Upper lobe of left lung (tissue), 6 donors: ENCODE measurements around the gene WEE1. TPM values are rescaled to one million over a fixed set of nuclear protein-coding genes. Genes with fewer than 3 reads are reported as not detected.

ENCODE experiments used
- ATAC-seq, 2 donors: fragments of 200-7000 bp; cut with Tn5 transposase; one replicate each; pipeline ENCODE4 v1.9.1; 2022; ENCODE audit warnings: mild to moderate bottlenecking in 2 of 2, moderate library complexity in 2 of 2; ENCODE audit not compliant: low FRiP score in 2 of 2
- DNase-seq, 2 donors: peaks; one replicate each; pipeline ENCODE4 v3.0.0-alpha.2; 2019 to 2020
- H3K27ac ChIP-seq, 4 donors: fragments of 200-600 bp; sonication (generic); one replicate each; pipeline ENCODE4 v1.5.1; 2016 to 2019
- H3K27me3 ChIP-seq, 4 donors: fragments of 200-600 bp; sonication (generic); one replicate each; pipeline ENCODE4 v1.5.1; 2017 to 2019
- H3K36me3 ChIP-seq, 4 donors: fragments of 200-600 bp; sonication (generic); one replicate each; pipeline ENCODE4 v1.5.1; 2016 to 2019
- H3K4me1 ChIP-seq, 4 donors: fragments of 200-600 bp; sonication (generic); one replicate each; pipeline ENCODE4 v1.5.1; 2018 to 2019
- H3K4me3 ChIP-seq, 4 donors: fragments of 200-600 bp; sonication (generic); one replicate each; pipeline ENCODE4 v1.5.1; 2017 to 2019; ENCODE audit warnings: mild to moderate bottlenecking in 2 of 4, moderate library complexity in 1 of 4
- H3K9me3 ChIP-seq, 4 donors: fragments of 200-600 bp; sonication (generic); one replicate each; pipeline ENCODE4 v1.5.1; 2018 to 2019
- EP300 ChIP-seq, 4 donors: sonication (generic); formaldehyde crosslinking; IDR thresholded peaks; one replicate each; pipeline ENCODE4 v1.5.1; 2017; ENCODE audit warnings: antibody characterized with exemption in 4 of 4, control low read depth in 2 of 4
- POLR2A ChIP-seq, 4 donors: fragments of 450-650 bp; IDR thresholded peaks; one replicate each; pipeline ENCODE4 v1.5.1; 2016 to 2017; ENCODE audit warnings: antibody characterized with exemption in 4 of 4, mild to moderate bottlenecking in 2 of 4
- POLR2AphosphoS5 ChIP-seq, 2 donors: sonication (generic); formaldehyde crosslinking; IDR thresholded peaks; one replicate each; pipeline ENCODE4 v1.5.1; 2017; ENCODE audit warnings: antibody characterized with exemption in 2 of 2
- WGBS, 2 donors: methylation state at CpG; one replicate each; pipeline ENCODE4 v1.1.5; 2017 to 2018; 5-methylcytosine and 5-hydroxymethylcytosine counted together
- total RNA-seq, 6 donors: library from RNA; depleted of rRNA in 4 of 6; stranded (reverse); fragments of >200 nt in 4 of 6; gene quantifications; one replicate each; pipeline versions ENCODE4 v1.1.0 to v1.2.1, GENCODE V29; 2016 to 2021
- TF ChIP-seq, protein P1 (sequence below), 6 experiments: fragments of 450-650 bp in 4 of 6; fragments of 200-600 bp in 2 of 6; sonication (generic) in 2 of 6; IDR thresholded peaks; one replicate each; pipeline ENCODE4 v1.5.1; 2016 to 2019; ENCODE audit warnings: antibody characterized with exemption in 6 of 6
- donor health status: DM: no; HTN: no; CAD: no; lungs with moderate emphysema.
- donor health status: DM: no; HTN: yes; CAD: no; lungs with severe emphysema.

Gene WEE1
- total RNA-seq, 6 donors from 2014 or later = 9.2 to 47.1 (median 13.4) TPM

DNA sequence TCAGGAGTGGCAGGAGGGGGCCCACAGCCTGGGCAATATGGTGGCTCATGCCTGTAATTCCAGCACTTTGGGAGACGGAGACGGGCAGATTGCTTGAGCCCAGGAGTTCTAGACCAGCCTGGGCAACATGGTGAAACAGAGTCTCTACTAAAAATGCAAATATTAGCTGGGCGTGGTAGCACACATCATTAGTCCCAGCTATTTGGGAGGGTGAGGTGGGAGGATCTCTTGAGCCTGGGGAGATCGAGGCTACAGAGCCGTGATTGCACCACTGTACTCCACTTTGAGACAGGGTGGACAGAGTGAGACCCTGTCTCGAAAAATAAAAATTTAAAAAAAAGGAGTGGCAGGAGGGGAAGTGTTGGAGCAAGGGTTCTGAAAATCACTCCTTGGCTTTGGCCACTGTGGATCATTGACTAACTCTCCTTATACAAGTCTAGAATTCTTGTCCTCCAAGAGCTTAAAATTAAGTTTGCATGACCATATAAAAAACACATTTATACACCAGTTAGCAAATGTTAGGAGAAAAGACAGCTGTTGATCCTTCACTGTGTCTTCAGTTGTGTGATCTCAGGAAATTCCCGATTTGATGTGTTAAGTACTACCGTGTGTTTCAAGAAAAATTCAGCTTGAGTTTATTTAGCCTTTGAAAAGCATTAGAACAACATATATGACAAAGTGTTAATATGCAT is 2.3 kb upstream of the WEE1 start:
- H3K4me1 ChIP-seq = peaks cover 21 to 51% (median 34%) of the 10 kb centered on the region in 4 donors
- TF ChIP-seq EP300 (IDR thresholded peaks at IDR 0.05) = no peak
- TF ChIP-seq, protein P1, sequence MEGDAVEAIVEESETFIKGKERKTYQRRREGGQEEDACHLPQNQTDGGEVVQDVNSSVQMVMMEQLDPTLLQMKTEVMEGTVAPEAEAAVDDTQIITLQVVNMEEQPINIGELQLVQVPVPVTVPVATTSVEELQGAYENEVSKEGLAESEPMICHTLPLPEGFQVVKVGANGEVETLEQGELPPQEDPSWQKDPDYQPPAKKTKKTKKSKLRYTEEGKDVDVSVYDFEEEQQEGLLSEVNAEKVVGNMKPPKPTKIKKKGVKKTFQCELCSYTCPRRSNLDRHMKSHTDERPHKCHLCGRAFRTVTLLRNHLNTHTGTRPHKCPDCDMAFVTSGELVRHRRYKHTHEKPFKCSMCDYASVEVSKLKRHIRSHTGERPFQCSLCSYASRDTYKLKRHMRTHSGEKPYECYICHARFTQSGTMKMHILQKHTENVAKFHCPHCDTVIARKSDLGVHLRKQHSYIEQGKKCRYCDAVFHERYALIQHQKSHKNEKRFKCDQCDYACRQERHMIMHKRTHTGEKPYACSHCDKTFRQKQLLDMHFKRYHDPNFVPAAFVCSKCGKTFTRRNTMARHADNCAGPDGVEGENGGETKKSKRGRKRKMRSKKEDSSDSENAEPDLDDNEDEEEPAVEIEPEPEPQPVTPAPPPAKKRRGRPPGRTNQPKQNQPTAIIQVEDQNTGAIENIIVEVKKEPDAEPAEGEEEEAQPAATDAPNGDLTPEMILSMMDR (IDR thresholded peaks at IDR 0.05) = no peak
- TF ChIP-seq POLR2AphosphoS5 (IDR thresholded peaks at IDR 0.05) = no peak
- TF ChIP-seq POLR2A (IDR thresholded peaks at IDR 0.05) = no peak
- no peaks in the 10 kb centered on the region for H3K9me3 ChIP-seq
- no peaks in the 10 kb centered on the region for H3K27me3 ChIP-seq
- DNase-seq (no peak), ATAC-seq (no peak)
- H3K27ac ChIP-seq = peak overlapping the region in 1 of 4 donors; percentile 94
- H3K4me3 ChIP-seq = no peak overlapping the region
- WGBS, 2 donors = 81 to 87% methylated on average over 8 of the region's 8 CpGs
- no peaks in the 10 kb centered on the region for H3K36me3 ChIP-seq

DNA sequence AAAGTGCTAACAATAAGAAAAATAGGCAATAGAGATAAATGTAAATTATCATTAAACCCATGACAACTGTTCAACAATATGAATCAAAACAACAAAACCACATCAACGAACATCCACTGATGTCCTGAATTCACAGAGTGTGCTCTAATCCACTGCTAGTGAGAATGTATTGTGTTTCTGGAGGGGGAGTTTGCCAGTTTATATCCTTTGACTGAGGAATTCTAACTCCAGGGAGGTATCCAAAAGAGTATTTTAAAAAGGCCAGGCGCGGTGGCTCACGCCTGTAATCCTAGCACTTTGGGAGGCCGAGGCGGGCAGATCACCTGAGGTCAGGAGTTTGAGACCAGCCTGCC is 1.7 kb upstream of the WEE1 start:
- ATAC-seq (no peak), DNase-seq (no peak)
- 95 to 98% methylated on average over 6 of the region's 6 CpGs for WGBS, 2 donors
- H3K27me3 ChIP-seq = no peaks in the 10 kb centered on the region
- peak overlapping the region in 3 of 4 donors; percentile 92 to 96 (median 94) for H3K27ac ChIP-seq
- no peaks in the 10 kb centered on the region for H3K9me3 ChIP-seq
- H3K4me3 ChIP-seq = no peak overlapping the region
- TF ChIP-seq POLR2AphosphoS5 (IDR thresholded peaks at IDR 0.05) = no peak
- TF ChIP-seq, protein P1 (IDR thresholded peaks at IDR 0.05) = no peak
- TF ChIP-seq EP300 (IDR thresholded peaks at IDR 0.05) = no peak
- TF ChIP-seq POLR2A (IDR thresholded peaks at IDR 0.05) = no peak
- no peaks in the 10 kb centered on the region for H3K36me3 ChIP-seq
- peaks cover 18 to 49% (median 32%) of the 10 kb centered on the region in 4 donors for H3K4me1 ChIP-seq

DNA sequence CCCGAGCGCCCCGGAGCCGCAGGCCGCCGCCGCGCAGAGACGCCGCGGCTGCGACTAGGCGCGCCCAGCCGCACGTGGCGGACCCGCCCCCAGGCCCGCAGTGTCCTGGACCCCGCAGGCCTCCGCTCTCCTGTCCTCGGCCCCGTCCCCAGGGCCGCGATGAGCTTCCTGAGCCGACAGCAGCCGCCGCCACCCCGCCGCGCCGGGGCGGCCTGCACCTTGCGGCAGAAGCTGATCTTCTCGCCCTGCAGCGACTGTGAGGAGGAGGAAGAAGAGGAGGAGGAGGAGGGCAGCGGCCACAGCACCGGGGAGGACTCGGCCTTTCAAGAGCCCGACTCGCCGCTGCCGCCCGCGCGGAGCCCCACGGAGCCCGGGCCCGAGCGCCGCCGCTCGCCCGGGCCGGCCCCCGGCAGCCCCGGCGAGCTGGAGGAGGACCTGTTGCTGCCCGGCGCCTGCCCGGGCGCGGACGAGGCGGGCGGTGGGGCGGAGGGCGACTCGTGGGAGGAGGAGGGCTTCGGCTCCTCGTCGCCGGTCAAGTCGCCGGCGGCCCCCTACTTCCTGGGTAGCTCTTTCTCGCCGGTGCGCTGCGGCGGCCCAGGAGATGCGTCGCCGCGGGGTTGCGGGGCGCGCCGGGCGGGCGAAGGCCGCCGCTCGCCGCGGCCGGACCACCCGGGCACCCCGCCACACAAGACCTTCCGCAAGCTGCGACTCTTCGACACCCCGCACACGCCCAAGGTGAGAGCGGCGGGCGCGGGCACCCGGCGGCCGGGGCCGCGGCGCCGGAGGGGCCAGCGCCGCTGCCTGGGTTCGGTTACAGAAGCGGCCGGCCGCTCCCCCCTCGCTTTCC is 528 bp downstream of the WEE1 start:
- WGBS, 2 donors = 1% methylated on average over 30 of the region's 122 CpGs; no CpG with 5 or more reads in 1 of the 2 donors
- ATAC-seq = no peak
- DNase-seq = peak in 1 of 2 donors; percentile 23
- no peak for TF ChIP-seq EP300 (IDR thresholded peaks at IDR 0.05)
- TF ChIP-seq POLR2A (IDR thresholded peaks at IDR 0.05) = peak in 2 of 4 donors; percentile 7 to 46
- TF ChIP-seq, protein P1 (IDR thresholded peaks at IDR 0.05) = peak in 2 of 6 experiments; percentile 10 to 13
- no peak for TF ChIP-seq POLR2AphosphoS5 (IDR thresholded peaks at IDR 0.05)
- Histone ChIP-seq H3K4me3 (peak overlapping the region; percentile 85 to 97 (median 88)), H3K27ac (peak overlapping the region; percentile 83 to 94 (median 93)), H3K27me3 (no peaks in the 10 kb centered on the region), H3K9me3 (no peaks in the 10 kb centered on the region), H3K4me1 (peaks cover 12 to 36% (median 24%) of the 10 kb centered on the region in 4 donors), H3K36me3 (no peaks in the 10 kb centered on the region)

DNA sequence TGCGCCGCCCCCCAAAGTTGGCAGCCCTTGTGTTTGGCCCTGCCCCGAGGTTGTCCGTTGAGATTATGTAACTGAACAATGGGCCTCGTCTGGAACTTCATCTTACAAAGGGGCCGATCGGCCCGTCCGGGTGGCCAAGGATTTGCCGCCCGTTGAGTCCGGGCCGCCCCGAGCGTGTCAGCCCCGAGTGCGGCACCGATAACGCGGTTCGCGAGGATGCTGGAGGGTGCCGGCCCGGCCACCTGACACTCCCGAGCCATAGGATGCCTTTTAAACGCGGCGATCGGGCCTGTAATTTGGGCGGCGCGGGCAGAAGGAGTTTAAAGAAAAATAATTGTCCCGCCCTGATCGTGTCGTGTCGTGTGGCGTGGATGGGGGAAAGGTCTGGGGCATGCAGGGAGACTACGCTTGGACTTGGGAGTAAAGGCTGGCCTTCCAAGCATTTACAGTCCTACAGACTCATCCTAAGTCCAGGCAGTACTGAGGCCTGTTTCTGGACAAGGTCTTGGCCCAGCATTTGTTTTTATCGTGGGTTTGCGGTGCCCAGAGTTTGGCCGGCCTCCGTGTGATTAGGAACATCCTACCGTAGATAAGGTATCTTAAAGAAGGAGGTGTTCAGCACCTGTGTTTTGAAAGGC is 1.3 kb downstream of the WEE1 start:
- H3K4me3 ChIP-seq = peak overlapping the region; percentile 26 to 97 (median 88)
- peaks cover 8 to 31% (median 20%) of the 10 kb centered on the region in 4 donors for H3K4me1 ChIP-seq
- H3K27ac ChIP-seq = peak overlapping the region; percentile 83 to 94 (median 93)
- peak; percentile 22 to 86 for DNase-seq
- no peaks in the 10 kb centered on the region for H3K9me3 ChIP-seq
- no peaks in the 10 kb centered on the region for H3K27me3 ChIP-seq
- TF ChIP-seq EP300 (IDR thresholded peaks at IDR 0.05) = no peak
- no peak for TF ChIP-seq POLR2AphosphoS5 (IDR thresholded peaks at IDR 0.05)
- TF ChIP-seq, protein P1 (IDR thresholded peaks at IDR 0.05) = no peak
- TF ChIP-seq POLR2A (IDR thresholded peaks at IDR 0.05) = no peak
- peak in 1 of 2 donors; percentile 0 for ATAC-seq
- H3K36me3 ChIP-seq = no peaks in the 10 kb centered on the region
- 1% methylated on average over 25 to 43 of the region's 43 CpGs for WGBS, 2 donors
